Esophagus squamous epithelium (tissue), 5 donors: ENCODE data around the gene KMT5C. TPM values are rescaled to one million over a fixed set of nuclear protein-coding genes. Genes with fewer than 3 reads are reported as not detected.

Source experiments
- DNase-seq: peaks from one replicate; lab custom pipeline; 2025; lab: John Stamatoyannopoulos, UW
- H3K27ac ChIP-seq, 4 donors: fragments of 200-600 bp; sonication (generic); one replicate each; pipeline ENCODE4 v1.5.1; 2016 to 2019; ENCODE audit warnings: mild to moderate bottlenecking in 1 of 4
- H3K27me3 ChIP-seq, 4 donors: fragments of 200-600 bp; sonication (generic); 1 replicate in 3 of 4; 2 replicates in 1 of 4; pipeline versions ENCODE4 v1.5.1 to v1.6.0; 2017 to 2021; ENCODE audit warnings: antibody characterized with exemption in 1 of 4
- H3K36me3 ChIP-seq, 3 donors: fragments of 200-600 bp; sonication (generic); one replicate each; pipeline ENCODE4 v1.5.1; 2016 to 2019
- H3K4me1 ChIP-seq, 3 donors: fragments of 200-600 bp; sonication (generic); one replicate each; pipeline ENCODE4 v1.5.1; 2017 to 2019
- H3K4me3 ChIP-seq, 4 donors: fragments of 200-600 bp; sonication (generic); 1 replicate in 3 of 4; 2 replicates in 1 of 4; pipeline ENCODE4 v1.5.1; 2016 to 2019; ENCODE audit warnings: mild to moderate bottlenecking in 2 of 4, moderate library complexity in 1 of 4
- H3K9me3 ChIP-seq, 3 donors: fragments of 200-600 bp; sonication (generic); one replicate each; pipeline ENCODE4 v1.5.1; 2016 to 2019
- CTCF ChIP-seq, 6 experiments: fragments of 450-650 bp in 4 of 6; fragments of 200-600 bp in 2 of 6; sonication (generic) in 2 of 6; IDR thresholded peaks; one replicate each; pipeline ENCODE4 v1.5.1; 2016 to 2019; ENCODE audit warnings: antibody characterized with exemption in 6 of 6, mild to moderate bottlenecking in 4 of 6, moderate library complexity in 4 of 6
- POLR2A ChIP-seq, 4 donors: fragments of 450-650 bp; IDR thresholded peaks; one replicate each; pipeline ENCODE4 v1.6.1; 2017; ENCODE audit warnings: antibody characterized with exemption in 4 of 4, mild to moderate bottlenecking in 4 of 4, moderate library complexity in 3 of 4
- WGBS, 2 donors: methylation state at CpG; one replicate each; pipeline ENCODE4 v1.1.5; 2018; 5-methylcytosine and 5-hydroxymethylcytosine counted together
- intact Hi-C: fragments of 100-400 bp; cut with DNase I; formaldehyde crosslinking; loops from one replicate; pipeline ENCODE4 v1.15.0; 2022
- total RNA-seq, 4 donors: library from RNA; depleted of rRNA; stranded (reverse); fragments of >200 nt; gene quantifications; one replicate each; pipeline ENCODE4 v1.1.0, GENCODE V29; 2016
- donor health status: DM: yes; HTN: yes; CAD: no.

KMT5C gene
- 1 to 10 TPM; 5.3 to 9.9 (median 8.2) TPM for total RNA-seq

- DNase-seq: peak; percentile 100
- peaks cover 3 to 25% (median 8%) of the 10 kb centered on the region in 3 donors for H3K36me3 ChIP-seq
- peak within 1 kb of the TSS; percentile 65 to 81 (median 74) for H3K4me3 ChIP-seq
- peak within 1 kb of the TSS; percentile 94 to 96 (median 96) for H3K27ac ChIP-seq
- 0% methylated on average over 27 to 35 of the region's 63 CpGs for WGBS, 2 donors
- H3K4me1 ChIP-seq: peaks cover 18 to 43% (median 20%) of the 10 kb centered on the region in 3 donors
- H3K27me3 ChIP-seq: peaks cover 0 to 11% (median 0%) of the 10 kb centered on the region in 4 donors
- no peaks in the 10 kb centered on the region for H3K9me3 ChIP-seq
- intact Hi-C loops: no loop called here
- TF ChIP-seq CTCF (IDR thresholded peaks at IDR 0.05) (peak in 5 of 6 experiments; percentile 23 to 63 (median 51)), POLR2A (IDR thresholded peaks at IDR 0.05) (peak in 3 of 4 donors; percentile 28 to 95 (median 94))
Measured at GRCh38 chr19:55339105-55339888, at the start of gene KMT5C. KMT5C (plus strand) TSS chr19:55339876; CDS start chr19:55341937, 2,061 bp downstream.

GRCh38 chr19:55297267-55297666 is 42.4 kb upstream of the KMT5C start:
- H3K36me3 ChIP-seq: no peaks in the 10 kb centered on the region
- no peak for DNase-seq
- peaks cover 8 to 11% (median 10%) of the 10 kb centered on the region in 3 donors for H3K4me1 ChIP-seq
- TF ChIP-seq CTCF (IDR thresholded peaks at IDR 0.05): no peak
- no peak for TF ChIP-seq POLR2A (IDR thresholded peaks at IDR 0.05)
- no peak overlapping the region for H3K27ac ChIP-seq
- intact Hi-C loops: no loop called here
- no peaks in the 10 kb centered on the region for H3K9me3 ChIP-seq
- WGBS, 2 donors: 84 to 89% methylated on average over 7 to 8 of the region's 10 CpGs
- no peak overlapping the region for H3K4me3 ChIP-seq
- H3K27me3 ChIP-seq: no peaks in the 10 kb centered on the region

- Histone ChIP-seq H3K4me1 (peaks cover 9 to 11% (median 10%) of the 10 kb centered on the region in 3 donors), H3K4me3 (no peak overlapping the region), H3K27ac (no peak overlapping the region), H3K36me3 (no peaks in the 10 kb centered on the region), H3K9me3 (no peaks in the 10 kb centered on the region), H3K27me3 (no peaks in the 10 kb centered on the region)
- DNase-seq: no peak
- 85 to 88% methylated on average over 4 to 8 of the region's 10 CpGs for WGBS, 2 donors
- intact Hi-C loops: loop anchor here (10.0 kb wide), 1 partner anchor 75 kb away; the partner anchor contains the start of genes IL11 and TMEM190
- no peak for TF ChIP-seq POLR2A (IDR thresholded peaks at IDR 0.05)
- TF ChIP-seq CTCF (IDR thresholded peaks at IDR 0.05): no peak
Measured at GRCh38 chr19:55299991-55300390, 39.7 kb upstream of the KMT5C start.

- TF ChIP-seq POLR2A (IDR thresholded peaks at IDR 0.05): no peak
- TF ChIP-seq CTCF (IDR thresholded peaks at IDR 0.05): no peak
- Histone ChIP-seq H3K27me3 (no peaks in the 10 kb centered on the region), H3K36me3 (peaks cover 0 to 2% (median 0%) of the 10 kb centered on the region in 3 donors), H3K4me3 (no peak overlapping the region), H3K27ac (no peak overlapping the region), H3K9me3 (no peaks in the 10 kb centered on the region), H3K4me1 (peaks cover 9 to 11% (median 10%) of the 10 kb centered on the region in 3 donors)
- 76 to 79% methylated on average over 5 to 7 of the region's 15 CpGs for WGBS, 2 donors
- intact Hi-C loops: loop anchor here (10.0 kb wide), 1 partner anchor 74 kb away; the partner anchor contains the start of genes IL11 and TMEM190
- DNase-seq: no peak
Measured at GRCh38 chr19:55300886-55301458, 38.7 kb upstream of the KMT5C start.
